Measurements from ENCODE around the gene AVPR2.

Gene AVPR2

DNA sequence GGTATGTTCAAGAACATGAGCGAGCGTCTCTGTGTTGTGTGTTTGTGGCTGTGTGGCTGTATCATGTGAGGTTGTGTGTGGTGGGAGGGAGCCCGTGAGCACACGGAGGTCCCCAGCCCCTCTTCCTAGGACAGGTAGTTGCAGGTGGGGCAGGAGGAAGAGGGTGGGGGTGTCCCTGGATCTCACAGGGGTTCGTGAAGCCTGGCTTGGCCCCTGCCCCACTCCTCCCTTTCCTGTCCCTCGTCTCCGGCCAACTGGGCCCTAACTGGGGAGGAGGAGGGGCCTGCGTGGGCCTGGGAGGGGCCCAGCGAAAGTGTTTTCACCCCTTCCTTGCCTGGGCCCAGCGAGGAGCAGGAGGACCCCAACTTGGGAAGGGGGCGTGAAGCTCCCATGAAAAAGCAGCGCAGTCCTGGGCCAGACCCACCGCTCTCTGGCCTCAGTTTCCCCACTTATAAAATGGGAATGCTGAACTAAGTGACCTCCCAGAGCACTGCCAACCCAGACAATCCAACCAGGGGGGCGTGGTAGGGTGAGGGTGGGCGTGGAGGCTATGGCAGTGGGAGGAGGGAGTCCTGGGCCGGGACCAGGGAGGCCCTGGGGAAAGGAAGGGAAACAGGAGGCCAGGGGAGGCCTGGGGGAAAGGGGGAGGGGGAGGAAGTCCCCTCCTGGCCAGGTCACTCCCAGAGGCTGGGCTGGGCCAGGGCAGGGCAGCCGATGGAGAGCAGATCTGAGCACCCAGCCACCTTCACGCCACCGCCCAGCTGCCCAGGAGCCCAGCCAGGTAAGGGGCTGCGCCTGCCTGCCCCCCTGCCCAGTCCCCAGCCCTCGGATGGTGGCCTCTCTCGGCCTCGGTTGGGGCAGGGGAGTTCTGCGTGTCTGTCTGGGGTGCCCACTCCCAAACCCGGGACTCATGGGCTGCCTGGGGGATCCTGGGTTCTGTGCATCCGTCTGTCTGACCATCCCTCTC is at the start of gene AVPR2:
TSS of gene AVPR2 (plus strand) at position 683 of the 967 bp plus-strand sequence. CDS start 473 bp downstream, outside the sequence.
- Histone ChIP-seq H3K27me3 (ENCODE audit: control insufficient read depth in 2 of 2, insufficient read depth in 2 of 2, low read length in 2 of 2) (peaks cover 3 to 8% of the 10 kb centered on the region in 2 donors), H3K4me3 (ENCODE audit: low read length in 2 of 2) (no peak within 1 kb of the TSS), H3K4me1 (ENCODE audit: control insufficient read depth in 2 of 2, insufficient read depth in 2 of 2, low read length in 2 of 2) (peaks cover 2 to 3% of the 10 kb centered on the region in 2 donors)

DNA sequence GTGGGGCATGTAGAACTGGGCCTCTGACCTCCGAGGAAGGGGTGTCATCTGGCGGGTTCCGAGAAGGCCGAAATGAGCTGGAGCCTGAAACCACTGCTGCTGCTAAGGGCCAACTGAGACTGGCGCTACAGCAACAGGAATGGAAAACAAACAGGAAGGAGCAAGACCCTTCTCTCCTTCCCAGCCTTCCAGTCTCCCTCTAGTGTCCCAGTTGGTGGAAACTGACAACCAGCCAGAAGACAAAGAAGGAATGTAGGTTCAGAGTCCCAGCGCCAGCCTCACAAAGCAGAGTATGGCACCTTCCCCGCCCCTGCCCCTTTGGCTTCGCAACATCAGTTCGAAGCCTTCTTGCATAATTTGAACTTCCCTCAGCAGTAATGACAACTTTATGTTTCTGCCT is 49.8 kb upstream of the AVPR2 start:
- no peak overlapping the region for H3K4me3 ChIP-seq (ENCODE audit: low read length in 2 of 2)
- peaks cover 14 to 34% of the 10 kb centered on the region in 2 donors for H3K27me3 ChIP-seq (ENCODE audit: control insufficient read depth in 2 of 2, insufficient read depth in 2 of 2, low read length in 2 of 2)
- peaks cover 0 to 2% of the 10 kb centered on the region in 2 donors for H3K4me1 ChIP-seq (ENCODE audit: control insufficient read depth in 2 of 2, insufficient read depth in 2 of 2, low read length in 2 of 2)
- no peaks in the 10 kb centered on the region for H3K9me3 ChIP-seq (ENCODE audit: control insufficient read depth in 2 of 2, low read length in 2 of 2)
- H3K36me3 ChIP-seq (ENCODE audit: control insufficient read depth in 2 of 2, insufficient read depth in 2 of 2, low read length in 2 of 2): no peaks in the 10 kb centered on the region
- H3K27ac ChIP-seq (ENCODE audit: low read depth in 2 of 2, low read length in 2 of 2): no peak overlapping the region
- no peak overlapping the region for H3K9ac ChIP-seq (ENCODE audit: low read depth in 1 of 2, low read length in 2 of 2)

More for the DNA sequence above, at the start of gene AVPR2:
- H3K9me3 ChIP-seq (ENCODE audit: control insufficient read depth in 2 of 2, low read length in 2 of 2): no peaks in the 10 kb centered on the region
- H3K9ac ChIP-seq (ENCODE audit: low read depth in 1 of 2, low read length in 2 of 2): no peak within 1 kb of the TSS
- H3K27ac ChIP-seq (ENCODE audit: low read depth in 2 of 2, low read length in 2 of 2): no peak within 1 kb of the TSS
- no peaks in the 10 kb centered on the region for H3K36me3 ChIP-seq (ENCODE audit: control insufficient read depth in 2 of 2, insufficient read depth in 2 of 2, low read length in 2 of 2)

GRCh38 chrX:153857348-153857903 is 47.0 kb upstream of the AVPR2 start:
- Histone ChIP-seq H3K9me3 (ENCODE audit: control insufficient read depth in 2 of 2, low read length in 2 of 2) (no peaks in the 10 kb centered on the region), H3K36me3 (ENCODE audit: control insufficient read depth in 2 of 2, insufficient read depth in 2 of 2, low read length in 2 of 2) (no peaks in the 10 kb centered on the region), H3K4me3 (ENCODE audit: low read length in 2 of 2) (no peak overlapping the region), H3K9ac (ENCODE audit: low read depth in 1 of 2, low read length in 2 of 2) (no peak overlapping the region), H3K27ac (ENCODE audit: low read depth in 2 of 2, low read length in 2 of 2) (no peak overlapping the region), H3K27me3 (ENCODE audit: control insufficient read depth in 2 of 2, insufficient read depth in 2 of 2, low read length in 2 of 2) (peaks cover 12 to 32% of the 10 kb centered on the region in 2 donors), H3K4me1 (ENCODE audit: control insufficient read depth in 2 of 2, insufficient read depth in 2 of 2, low read length in 2 of 2) (peaks cover 0 to 2% of the 10 kb centered on the region in 2 donors)

DNA sequence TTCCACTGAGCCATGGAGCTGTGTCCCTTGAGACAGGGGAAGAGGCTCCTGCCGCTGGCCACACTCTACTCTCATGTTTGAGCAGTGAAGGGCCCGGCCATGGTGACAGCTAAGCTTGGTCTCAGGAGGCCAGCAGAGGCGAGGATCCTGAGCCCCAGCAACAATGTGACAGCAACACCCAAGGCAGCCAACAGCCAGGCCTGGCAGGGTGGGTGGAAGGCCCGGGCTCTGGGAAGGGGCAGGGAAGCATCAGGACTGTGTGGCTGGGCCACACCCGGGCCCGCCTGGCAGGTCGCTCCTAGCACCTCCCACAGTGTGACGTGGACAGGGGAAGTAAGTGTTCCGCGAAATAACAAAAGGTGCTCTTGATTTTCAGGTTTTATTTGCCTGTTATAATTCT is 43.3 kb upstream of the AVPR2 start:
- peaks cover 12 to 17% of the 10 kb centered on the region in 2 donors for H3K27me3 ChIP-seq (ENCODE audit: control insufficient read depth in 2 of 2, insufficient read depth in 2 of 2, low read length in 2 of 2)
- H3K27ac ChIP-seq (ENCODE audit: low read depth in 2 of 2, low read length in 2 of 2): no peak overlapping the region
- H3K4me3 ChIP-seq (ENCODE audit: low read length in 2 of 2): no peak overlapping the region
- H3K36me3 ChIP-seq (ENCODE audit: control insufficient read depth in 2 of 2, insufficient read depth in 2 of 2, low read length in 2 of 2): no peaks in the 10 kb centered on the region
- no peak overlapping the region for H3K9ac ChIP-seq (ENCODE audit: low read depth in 1 of 2, low read length in 2 of 2)
- H3K9me3 ChIP-seq (ENCODE audit: control insufficient read depth in 2 of 2, low read length in 2 of 2): no peaks in the 10 kb centered on the region
- no peaks in the 10 kb centered on the region for H3K4me1 ChIP-seq (ENCODE audit: control insufficient read depth in 2 of 2, insufficient read depth in 2 of 2, low read length in 2 of 2)

- Histone ChIP-seq H3K36me3 (ENCODE audit: control insufficient read depth in 2 of 2, insufficient read depth in 2 of 2, low read length in 2 of 2) (no peaks in the 10 kb centered on the region), H3K9ac (ENCODE audit: low read depth in 1 of 2, low read length in 2 of 2) (no peak overlapping the region), H3K27me3 (ENCODE audit: control insufficient read depth in 2 of 2, insufficient read depth in 2 of 2, low read length in 2 of 2) (peaks cover 12% of the 10 kb centered on the region in 2 donors), H3K4me3 (ENCODE audit: low read length in 2 of 2) (no peak overlapping the region), H3K9me3 (ENCODE audit: control insufficient read depth in 2 of 2, low read length in 2 of 2) (no peaks in the 10 kb centered on the region), H3K4me1 (ENCODE audit: control insufficient read depth in 2 of 2, insufficient read depth in 2 of 2, low read length in 2 of 2) (no peaks in the 10 kb centered on the region), H3K27ac (ENCODE audit: low read depth in 2 of 2, low read length in 2 of 2) (no peak overlapping the region)
Measured at GRCh38 chrX:153861733-153862310, 42.7 kb upstream of the AVPR2 start.

DNA sequence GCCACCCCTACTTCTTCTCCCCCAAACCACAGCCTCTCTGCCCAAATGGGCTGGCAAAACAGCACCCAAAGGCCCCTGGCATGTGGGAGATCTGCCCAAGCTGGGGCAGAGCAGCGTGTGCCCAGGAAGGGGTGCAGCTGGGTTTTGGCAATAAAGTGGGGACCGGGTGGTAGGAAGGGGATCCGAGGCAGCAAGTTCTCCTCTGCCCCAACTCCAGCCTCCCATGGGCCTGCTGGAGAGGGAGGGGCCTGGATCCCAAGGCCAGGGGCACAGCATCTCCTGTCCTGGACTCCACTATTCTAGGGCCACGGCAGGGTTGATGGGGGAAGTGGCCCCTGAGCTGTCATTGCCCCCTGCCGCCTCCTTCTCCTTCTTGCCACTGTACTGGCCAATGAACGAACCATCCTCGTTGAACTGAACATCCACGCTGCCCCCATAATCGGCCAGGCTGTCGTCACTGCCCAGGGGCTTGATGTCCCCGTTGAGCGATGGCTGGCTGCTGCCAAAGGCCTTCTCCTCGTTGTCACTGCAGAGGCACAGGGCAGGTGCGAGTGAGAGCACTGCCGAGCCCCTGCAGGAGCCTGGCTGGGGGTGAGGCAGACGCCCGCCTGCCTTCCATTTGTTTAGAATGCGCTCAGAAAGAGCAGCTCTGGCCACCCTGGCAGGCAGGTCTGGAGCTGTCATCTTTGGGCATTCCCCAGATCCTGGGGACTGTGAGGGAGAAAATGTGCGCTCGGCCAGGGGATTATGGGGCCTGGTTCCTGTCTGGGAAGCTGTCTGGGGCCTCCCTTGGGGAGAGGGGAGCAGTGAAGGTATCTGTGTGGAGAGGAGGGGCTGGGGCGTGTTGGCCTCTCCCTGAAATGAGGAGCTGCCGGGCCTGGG is 41.9 kb upstream of the AVPR2 start:
- Histone ChIP-seq H3K4me3 (ENCODE audit: low read length in 2 of 2) (no peak overlapping the region), H3K9me3 (ENCODE audit: control insufficient read depth in 2 of 2, low read length in 2 of 2) (no peaks in the 10 kb centered on the region), H3K27ac (ENCODE audit: low read depth in 2 of 2, low read length in 2 of 2) (no peak overlapping the region), H3K4me1 (ENCODE audit: control insufficient read depth in 2 of 2, insufficient read depth in 2 of 2, low read length in 2 of 2) (no peaks in the 10 kb centered on the region), H3K9ac (ENCODE audit: low read depth in 1 of 2, low read length in 2 of 2) (no peak overlapping the region), H3K36me3 (ENCODE audit: control insufficient read depth in 2 of 2, insufficient read depth in 2 of 2, low read length in 2 of 2) (no peaks in the 10 kb centered on the region), H3K27me3 (ENCODE audit: control insufficient read depth in 2 of 2, insufficient read depth in 2 of 2, low read length in 2 of 2) (peaks cover 11 to 12% of the 10 kb centered on the region in 2 donors)

GRCh38 chrX:153863251-153863991 is 41.1 kb upstream of the AVPR2 start:
- no peaks in the 10 kb centered on the region for H3K36me3 ChIP-seq (ENCODE audit: control insufficient read depth in 2 of 2, insufficient read depth in 2 of 2, low read length in 2 of 2)
- no peaks in the 10 kb centered on the region for H3K9me3 ChIP-seq (ENCODE audit: control insufficient read depth in 2 of 2, low read length in 2 of 2)
- H3K4me1 ChIP-seq (ENCODE audit: control insufficient read depth in 2 of 2, insufficient read depth in 2 of 2, low read length in 2 of 2): no peaks in the 10 kb centered on the region
- peaks cover 7 to 11% of the 10 kb centered on the region in 2 donors for H3K27me3 ChIP-seq (ENCODE audit: control insufficient read depth in 2 of 2, insufficient read depth in 2 of 2, low read length in 2 of 2)
- no peak overlapping the region for H3K9ac ChIP-seq (ENCODE audit: low read depth in 1 of 2, low read length in 2 of 2)
- H3K27ac ChIP-seq (ENCODE audit: low read depth in 2 of 2, low read length in 2 of 2): no peak overlapping the region
- H3K4me3 ChIP-seq (ENCODE audit: low read length in 2 of 2): no peak overlapping the region

GRCh38 chrX:153864101-153864500 is 40.4 kb upstream of the AVPR2 start:
- peaks cover 5 to 11% of the 10 kb centered on the region in 2 donors for H3K27me3 ChIP-seq (ENCODE audit: control insufficient read depth in 2 of 2, insufficient read depth in 2 of 2, low read length in 2 of 2)
- no peaks in the 10 kb centered on the region for H3K4me1 ChIP-seq (ENCODE audit: control insufficient read depth in 2 of 2, insufficient read depth in 2 of 2, low read length in 2 of 2)
- H3K27ac ChIP-seq (ENCODE audit: low read depth in 2 of 2, low read length in 2 of 2): no peak overlapping the region
- H3K36me3 ChIP-seq (ENCODE audit: control insufficient read depth in 2 of 2, insufficient read depth in 2 of 2, low read length in 2 of 2): no peaks in the 10 kb centered on the region
- H3K4me3 ChIP-seq (ENCODE audit: low read length in 2 of 2): no peak overlapping the region
- no peak overlapping the region for H3K9ac ChIP-seq (ENCODE audit: low read depth in 1 of 2, low read length in 2 of 2)
- H3K9me3 ChIP-seq (ENCODE audit: control insufficient read depth in 2 of 2, low read length in 2 of 2): no peaks in the 10 kb centered on the region

DNA sequence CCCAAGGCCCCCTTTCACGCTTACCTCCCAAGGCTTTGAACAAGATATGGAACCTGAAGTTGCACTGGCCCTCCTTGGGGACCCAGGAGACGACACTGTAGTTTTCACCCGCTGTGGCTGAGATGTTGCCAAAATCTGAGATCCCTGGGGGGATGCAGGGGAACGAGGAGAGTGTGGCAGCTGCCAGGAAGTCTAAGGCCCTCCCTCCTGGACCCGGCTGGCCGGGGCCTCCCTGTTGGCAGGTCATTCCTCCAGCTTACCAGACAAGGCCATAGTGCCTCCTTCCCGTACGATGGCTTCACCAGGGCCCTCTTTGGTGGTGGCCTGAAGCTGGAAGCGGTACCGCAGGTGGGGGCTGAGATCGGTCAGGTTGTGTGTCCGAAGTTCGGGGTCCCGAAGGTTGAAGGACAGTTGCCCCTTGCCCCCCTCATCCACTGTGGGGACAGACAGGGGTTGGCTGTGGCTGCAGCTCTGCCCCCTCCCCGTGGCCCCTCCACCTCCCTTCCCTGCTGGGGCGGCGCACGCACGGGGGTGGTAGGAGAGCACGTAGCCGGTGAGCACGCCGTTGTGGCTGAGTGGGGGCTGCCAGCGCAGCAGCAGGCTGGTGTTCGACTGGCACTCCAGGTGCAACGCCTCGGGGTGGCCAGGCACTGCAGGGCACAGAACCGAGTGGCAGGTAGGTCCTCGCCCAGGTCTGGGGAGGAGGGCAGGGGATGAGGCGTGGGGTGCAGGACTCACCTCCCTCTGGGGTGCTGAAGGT is 39.7 kb upstream of the AVPR2 start:
- Histone ChIP-seq H3K27me3 (ENCODE audit: control insufficient read depth in 2 of 2, insufficient read depth in 2 of 2, low read length in 2 of 2) (peaks cover 5 to 11% of the 10 kb centered on the region in 2 donors), H3K9ac (ENCODE audit: low read depth in 1 of 2, low read length in 2 of 2) (no peak overlapping the region), H3K4me3 (ENCODE audit: low read length in 2 of 2) (no peak overlapping the region), H3K27ac (ENCODE audit: low read depth in 2 of 2, low read length in 2 of 2) (no peak overlapping the region), H3K36me3 (ENCODE audit: control insufficient read depth in 2 of 2, insufficient read depth in 2 of 2, low read length in 2 of 2) (no peaks in the 10 kb centered on the region), H3K9me3 (ENCODE audit: control insufficient read depth in 2 of 2, low read length in 2 of 2) (no peaks in the 10 kb centered on the region), H3K4me1 (ENCODE audit: control insufficient read depth in 2 of 2, insufficient read depth in 2 of 2, low read length in 2 of 2) (no peaks in the 10 kb centered on the region)

Data from mucosa of rectum (tissue), 2 donors.